Measurements from ENCODE around the gene ARHGAP40.

Gene ARHGAP40

GRCh38 chr20:38674765-38675133, 73.1 kb downstream of the ARHGAP40 start:
- H3K4me3 ChIP-seq (ENCODE audit: low read length): peak overlapping the region; percentile 37
- DNase-seq (ENCODE audit: low read depth): no peak
- TF ChIP-seq CTCF (conservative IDR thresholded peaks at IDR 0.05; ENCODE audit: low read depth, low read length): no peak

GRCh38 chr20:38676576-38676975, 75.0 kb downstream of the ARHGAP40 start:
- DNase-seq (ENCODE audit: low read depth): no peak
- no peak for TF ChIP-seq CTCF (conservative IDR thresholded peaks at IDR 0.05; ENCODE audit: low read depth, low read length)
- no peak overlapping the region for H3K4me3 ChIP-seq (ENCODE audit: low read length)

GRCh38 chr20:38680500-38681306, 79.1 kb downstream of the ARHGAP40 start:
- H3K4me3 ChIP-seq (ENCODE audit: low read length): no peak overlapping the region
- peak; percentile 21 for DNase-seq (ENCODE audit: low read depth)
- no peak for TF ChIP-seq CTCF (conservative IDR thresholded peaks at IDR 0.05; ENCODE audit: low read depth, low read length)

- no peak for DNase-seq (ENCODE audit: low read depth)
- TF ChIP-seq CTCF (conservative IDR thresholded peaks at IDR 0.05; ENCODE audit: low read depth, low read length): no peak
- H3K4me3 ChIP-seq (ENCODE audit: low read length): no peak overlapping the region
Measured at GRCh38 chr20:38685271-38685670, 83.7 kb downstream of the ARHGAP40 start.

GRCh38 chr20:38685853-38686473, 84.4 kb downstream of the ARHGAP40 start:
- DNase-seq (ENCODE audit: low read depth): no peak
- TF ChIP-seq CTCF (conservative IDR thresholded peaks at IDR 0.05; ENCODE audit: low read depth, low read length): no peak
- H3K4me3 ChIP-seq (ENCODE audit: low read length): no peak overlapping the region

GRCh38 chr20:38692436-38693411, 91.1 kb downstream of the ARHGAP40 start:
- H3K4me3 ChIP-seq (ENCODE audit: low read length): no peak overlapping the region
- peak; percentile 27 for DNase-seq (ENCODE audit: low read depth)
- TF ChIP-seq CTCF (conservative IDR thresholded peaks at IDR 0.05; ENCODE audit: low read depth, low read length): no peak

Data from retinal pigment epithelial cell (primary cell).